ENCODE results near the gene TCN2. TPM values are rescaled to one million over a fixed set of nuclear protein-coding genes. Genes with fewer than 3 reads are reported as not detected.

Gene TCN2
- total and polyA plus RNA-seq, 10 of the 15 experiments (the other 5 are each of a cell fraction or from before 2014, with no cell fraction given) = 5.4 to 21.8 (median 11.0) TPM

GRCh38 chr22:30600921-30601320, 6.1 kb upstream of the TCN2 start:
- FAIRE-seq (no peak), DNase-seq (ENCODE audit: low read depth, low spot score) (no peak), ATAC-seq (0 out of 3 replicates have a peak, but pooled peaks have one; percentile 12)
- 17% methylated on average over 3 of the region's 3 CpGs for WGBS (ENCODE audit: insufficient coverage, insufficient replicate concordance, low lambda C conversion rate, missing lambda C conversion rate)
- ChIA-PET POLR2A (interaction anchor here (0.6 kb wide), 1 partner anchor 112 kb away, joined by 3 read pairs; no protein-coding TSS in a partner anchor), SMC1A (ENCODE audit: uncharacterized antibody, unreplicated experiment) (interaction anchor here (0.9 to 1.7 kb wide), 4 partner anchors 9 to 156 kb away, joined by 3 to 5 read pairs (median 3); partner anchors contain the start of gene PES1), RAD21 (ENCODE audit: unreplicated experiment) (interaction anchor here (0.7 to 1.0 kb wide), 2 partner anchors 35 to 154 kb away, joined by 3 to 4 read pairs; partner anchors contain the start of gene SLC35E4), CTCF (interaction anchor here (0.6 to 1.7 kb wide), 7 partner anchors 34 to 497 kb away, joined by 3 to 10 read pairs (median 7); partner anchors contain the start of genes MTFP1 and SLC35E4)
- H3K27ac ChIP-seq (ENCODE audit: control insufficient read depth, insufficient read depth) = no peak overlapping the region
- no peak overlapping the region for H3K9ac ChIP-seq (ENCODE audit: control insufficient read depth, insufficient read depth, low read length)
- H3K4me2 ChIP-seq (ENCODE audit: control insufficient read depth, insufficient read depth) = no peak overlapping the region
- H3K9me3 ChIP-seq (replicated peaks; ENCODE audit: control insufficient read depth, insufficient read depth, low read length) = no peaks in the 10 kb centered on the region
- intact Hi-C loops (cut with micrococcal nuclease; ENCODE audit: unreplicated experiment) = loop anchor here (5.0 kb wide), 1 partner anchor 154 kb away; no protein-coding TSS in a partner anchor
- no peaks in the 10 kb centered on the region for H3K27me3 ChIP-seq (replicated peaks in 1 of 2; ENCODE audit: control insufficient read depth in 2 of 2, insufficient read depth in 2 of 2, low read length in 1 of 2)
- in situ Hi-C loops (cut with MboI) = no loop called here
- BruUV-seq (replicated peaks) = no TSS peak
- H2AFZ ChIP-seq (ENCODE audit: control insufficient read depth, low read depth, low read length) = no peak overlapping the region
- H3K79me2 ChIP-seq (ENCODE audit: control insufficient read depth, insufficient read depth, low read length) = no peaks in the 10 kb centered on the region
- peaks cover 6% of the 10 kb centered on the region for H3K4me1 ChIP-seq (ENCODE audit: control insufficient read depth, insufficient read depth, low read length)
- no peak for TF ChIP-seq STAT1 (conservative IDR thresholded peaks at IDR 0.05)
- TF ChIP-seq EED (IDR thresholded peaks at IDR 0.05; ENCODE audit: low read depth) = no peak
- no peak for TF ChIP-seq ZNF687 (IDR thresholded peaks at IDR 0.05)
- no peak for TF ChIP-seq MTA3 (IDR thresholded peaks at IDR 0.05; ENCODE audit: borderline replicate concordance, low read length)
- TF ChIP-seq SPI1 (IDR thresholded peaks at IDR 0.05; ENCODE audit: borderline replicate concordance, insufficient read depth, low read depth, low read length) = no peak; the same call in 1 of the 2 replicates
- no peak for TF ChIP-seq SUZ12 (IDR thresholded peaks at IDR 0.05; ENCODE audit: unreplicated experiment)
- TF ChIP-seq NR2C2 (IDR thresholded peaks at IDR 0.05; ENCODE audit: borderline replicate concordance, control insufficient read depth, insufficient read length, low read depth) = no peak
- no peak for TF ChIP-seq HSF1 (IDR thresholded peaks at IDR 0.05; ENCODE audit: low read depth, low read length)
- H4K20me1 ChIP-seq (ENCODE audit: control insufficient read depth, insufficient read depth) = no peaks in the 10 kb centered on the region
- H3K4me3 ChIP-seq = no peak overlapping the region
- no peaks in the 10 kb centered on the region for H3K36me3 ChIP-seq (ENCODE audit: control insufficient read depth in 2 of 2, insufficient read depth in 2 of 2, low read length in 1 of 2)

Measured in GM12878 (cell line).